ENCODE data around the gene RPTOR. TPM values are rescaled to one million over a fixed set of nuclear protein-coding genes. Genes with fewer than 3 reads are reported as not detected.

The RPTOR gene
- total RNA-seq, 3 donors from 2014 or later (not counting 1 experiment from before 2014, with no cell fraction given), result 49.2 to 63.6 (median 55.4) TPM

DNA sequence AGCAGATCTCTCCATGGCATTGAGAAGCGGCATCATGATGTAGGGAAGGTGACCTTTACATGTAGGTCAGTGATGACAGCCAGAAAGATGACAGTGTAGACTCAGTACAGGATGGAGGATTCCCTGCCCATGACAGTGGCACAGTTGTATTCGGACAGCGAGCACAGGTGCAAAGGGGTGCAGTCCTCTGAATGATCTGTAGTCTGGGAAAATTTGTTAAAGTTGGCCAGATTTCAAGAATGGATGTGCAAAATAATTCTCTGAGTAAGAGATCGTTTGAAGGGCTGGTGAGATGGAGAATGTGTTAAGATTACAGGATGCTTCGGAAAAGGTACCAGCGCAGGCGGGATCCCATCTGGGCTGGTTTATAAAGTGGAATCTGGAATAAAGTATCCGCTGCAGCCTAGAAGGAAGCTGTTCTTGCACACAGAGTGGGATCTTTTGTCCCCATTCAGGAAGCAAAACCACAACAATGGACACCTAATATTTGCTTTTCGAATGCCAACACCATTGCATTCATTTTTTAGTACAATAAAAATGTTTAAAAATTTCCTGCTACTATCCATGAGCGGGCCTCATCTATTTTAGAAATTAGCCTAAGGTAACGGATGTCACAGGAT is 101.2 kb downstream of the RPTOR start:
- Mint-ChIP-seq H3K27me3 (ENCODE audit: low read depth in 2 of 2) (no peaks in the 10 kb centered on the region), H3K27ac (no peak overlapping the region), H3K4me3 (no peak overlapping the region), H3K36me3 (no peaks in the 10 kb centered on the region), H3K9me3 (no peaks in the 10 kb centered on the region), H3K4me1 (peaks cover 28 to 32% of the 10 kb centered on the region in 2 donors)
- ATAC-seq (no peak), DNase-seq (no peak)
- Histone ChIP-seq H3K9me3 (ENCODE audit: control insufficient read depth, insufficient read depth, low read length) (no peaks in the 10 kb centered on the region), H3K4me3 (ENCODE audit: low read length) (no peak overlapping the region), H3K36me3 (ENCODE audit: control insufficient read depth, insufficient read depth, low read length) (no peaks in the 10 kb centered on the region), H3K27me3 (ENCODE audit: control insufficient read depth, insufficient read depth, low read length) (no peaks in the 10 kb centered on the region), H3K27ac (ENCODE audit: low read length) (no peak overlapping the region), H3K4me1 (ENCODE audit: control insufficient read depth, insufficient read depth, low read length) (peaks cover 12% of the 10 kb centered on the region)
- intact Hi-C loops (cut with micrococcal nuclease), result no loop called here
- TF ChIP-seq, protein P1, sequence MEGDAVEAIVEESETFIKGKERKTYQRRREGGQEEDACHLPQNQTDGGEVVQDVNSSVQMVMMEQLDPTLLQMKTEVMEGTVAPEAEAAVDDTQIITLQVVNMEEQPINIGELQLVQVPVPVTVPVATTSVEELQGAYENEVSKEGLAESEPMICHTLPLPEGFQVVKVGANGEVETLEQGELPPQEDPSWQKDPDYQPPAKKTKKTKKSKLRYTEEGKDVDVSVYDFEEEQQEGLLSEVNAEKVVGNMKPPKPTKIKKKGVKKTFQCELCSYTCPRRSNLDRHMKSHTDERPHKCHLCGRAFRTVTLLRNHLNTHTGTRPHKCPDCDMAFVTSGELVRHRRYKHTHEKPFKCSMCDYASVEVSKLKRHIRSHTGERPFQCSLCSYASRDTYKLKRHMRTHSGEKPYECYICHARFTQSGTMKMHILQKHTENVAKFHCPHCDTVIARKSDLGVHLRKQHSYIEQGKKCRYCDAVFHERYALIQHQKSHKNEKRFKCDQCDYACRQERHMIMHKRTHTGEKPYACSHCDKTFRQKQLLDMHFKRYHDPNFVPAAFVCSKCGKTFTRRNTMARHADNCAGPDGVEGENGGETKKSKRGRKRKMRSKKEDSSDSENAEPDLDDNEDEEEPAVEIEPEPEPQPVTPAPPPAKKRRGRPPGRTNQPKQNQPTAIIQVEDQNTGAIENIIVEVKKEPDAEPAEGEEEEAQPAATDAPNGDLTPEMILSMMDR (IDR thresholded peaks at IDR 0.05), result no peak
- WGBS (ENCODE audit: insufficient coverage), result 97% methylated on average over 11 of the region's 11 CpGs

DNA sequence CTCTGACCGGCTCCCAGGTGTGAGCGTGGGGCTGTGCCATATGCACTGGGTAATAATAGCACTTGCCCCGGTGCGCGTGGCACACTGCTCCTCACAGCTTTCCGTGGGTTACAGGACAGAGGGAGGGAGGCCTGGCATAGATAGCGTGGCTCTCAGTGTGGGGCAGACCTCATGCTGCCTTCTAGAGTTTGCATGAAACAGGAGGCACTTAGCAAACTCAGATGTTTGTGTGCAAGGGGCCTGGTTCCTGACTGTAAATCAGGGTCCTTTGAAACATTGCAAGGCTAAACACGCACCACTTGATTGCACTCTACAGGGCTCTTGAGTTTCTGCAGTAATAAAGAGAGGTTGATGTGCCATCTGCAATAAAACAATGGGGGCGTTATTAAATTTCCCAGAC is 101.7 kb downstream of the RPTOR start:
- Mint-ChIP-seq H3K4me1 (peaks cover 28 to 36% of the 10 kb centered on the region in 2 donors), H3K27ac (no peak overlapping the region), H3K4me3 (no peak overlapping the region), H3K27me3 (ENCODE audit: low read depth in 2 of 2) (no peaks in the 10 kb centered on the region), H3K36me3 (no peaks in the 10 kb centered on the region), H3K9me3 (no peaks in the 10 kb centered on the region)
- Histone ChIP-seq H3K4me1 (ENCODE audit: control insufficient read depth, insufficient read depth, low read length) (peaks cover 12% of the 10 kb centered on the region), H3K27me3 (ENCODE audit: control insufficient read depth, insufficient read depth, low read length) (no peaks in the 10 kb centered on the region), H3K4me3 (ENCODE audit: low read length) (no peak overlapping the region), H3K36me3 (ENCODE audit: control insufficient read depth, insufficient read depth, low read length) (no peaks in the 10 kb centered on the region), H3K27ac (ENCODE audit: low read length) (no peak overlapping the region), H3K9me3 (ENCODE audit: control insufficient read depth, insufficient read depth, low read length) (no peaks in the 10 kb centered on the region)
- DNase-seq (no peak), ATAC-seq (no peak)
- WGBS (ENCODE audit: insufficient coverage), result 96% methylated on average over 9 of the region's 9 CpGs
- intact Hi-C loops (cut with micrococcal nuclease), result no loop called here
- TF ChIP-seq, protein P1 (IDR thresholded peaks at IDR 0.05), result no peak

DNA sequence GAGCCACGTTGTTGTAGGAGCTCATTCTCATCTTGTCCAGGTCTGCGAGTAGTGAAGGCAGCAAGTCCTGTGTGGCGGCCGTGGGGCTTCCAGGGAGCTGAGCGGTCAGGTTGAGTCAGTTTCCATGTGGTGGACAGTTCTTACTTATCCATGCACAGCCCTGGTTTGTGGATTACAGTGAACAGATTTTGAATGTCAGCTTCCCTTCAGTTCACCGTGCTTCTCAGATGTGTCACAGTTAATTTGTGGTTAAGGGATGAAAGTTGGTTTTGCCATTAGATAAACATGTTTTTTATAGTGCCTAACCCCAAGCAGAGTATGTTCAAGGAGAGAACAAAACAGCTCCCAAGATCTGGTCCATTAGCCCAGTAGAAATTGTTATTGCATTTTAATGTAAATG is 103.1 kb downstream of the RPTOR start:
- ATAC-seq (no peak), DNase-seq (no peak)
- Mint-ChIP-seq H3K4me1 (peaks cover 33 to 43% of the 10 kb centered on the region in 2 donors), H3K9me3 (no peaks in the 10 kb centered on the region), H3K4me3 (no peak overlapping the region), H3K36me3 (no peaks in the 10 kb centered on the region), H3K27me3 (ENCODE audit: low read depth in 2 of 2) (no peaks in the 10 kb centered on the region), H3K27ac (no peak overlapping the region)
- Histone ChIP-seq H3K27me3 (ENCODE audit: control insufficient read depth, insufficient read depth, low read length) (no peaks in the 10 kb centered on the region), H3K4me3 (ENCODE audit: low read length) (no peak overlapping the region), H3K27ac (ENCODE audit: low read length) (no peak overlapping the region), H3K36me3 (ENCODE audit: control insufficient read depth, insufficient read depth, low read length) (no peaks in the 10 kb centered on the region), H3K4me1 (ENCODE audit: control insufficient read depth, insufficient read depth, low read length) (peaks cover 12% of the 10 kb centered on the region), H3K9me3 (ENCODE audit: control insufficient read depth, insufficient read depth, low read length) (no peaks in the 10 kb centered on the region)
- TF ChIP-seq, protein P1 (IDR thresholded peaks at IDR 0.05), result no peak
- 66% methylated on average over 6 of the region's 6 CpGs for WGBS (ENCODE audit: insufficient coverage)
- intact Hi-C loops (cut with micrococcal nuclease), result no loop called here

DNA sequence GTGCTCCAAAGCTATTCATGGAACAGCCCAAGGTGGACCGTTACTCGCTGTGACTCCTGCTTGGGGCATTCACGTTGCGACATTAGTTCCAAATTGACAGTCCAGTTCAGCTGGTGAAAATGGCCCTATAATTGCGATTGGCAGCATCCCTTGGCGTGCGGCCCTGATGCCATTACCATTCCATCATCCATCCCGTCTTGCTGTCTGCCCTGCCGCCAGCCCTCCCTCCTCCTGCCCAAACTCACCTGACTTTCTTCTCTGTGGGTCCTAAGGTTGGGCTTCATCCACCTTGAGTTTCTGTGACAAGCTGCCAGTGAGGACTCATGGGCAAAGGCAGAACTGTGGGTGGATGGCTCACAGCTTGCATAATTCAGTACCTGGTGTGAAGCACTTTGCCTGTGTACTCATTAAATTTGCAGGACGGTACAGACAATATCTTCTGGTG is 104.6 kb downstream of the RPTOR start:
- intact Hi-C loops (cut with micrococcal nuclease), result no loop called here
- no peak overlapping the region for H3K4me3 Mint-ChIP-seq
- Histone ChIP-seq H3K9me3 (ENCODE audit: control insufficient read depth, insufficient read depth, low read length) (no peaks in the 10 kb centered on the region), H3K27ac (ENCODE audit: low read length) (no peak overlapping the region), H3K27me3 (ENCODE audit: control insufficient read depth, insufficient read depth, low read length) (no peaks in the 10 kb centered on the region), H3K4me1 (ENCODE audit: control insufficient read depth, insufficient read depth, low read length) (peaks cover 12% of the 10 kb centered on the region), H3K4me3 (ENCODE audit: low read length) (no peak overlapping the region), H3K36me3 (ENCODE audit: control insufficient read depth, insufficient read depth, low read length) (no peaks in the 10 kb centered on the region)
- no peaks in the 10 kb centered on the region for H3K36me3 Mint-ChIP-seq
- no peak for ATAC-seq
- H3K27me3 Mint-ChIP-seq (ENCODE audit: low read depth in 2 of 2), result no peaks in the 10 kb centered on the region
- DNase-seq, result no peak
- H3K9me3 Mint-ChIP-seq, result no peaks in the 10 kb centered on the region
- WGBS (ENCODE audit: insufficient coverage), result 97% methylated on average over 10 of the region's 10 CpGs
- TF ChIP-seq, protein P1 (IDR thresholded peaks at IDR 0.05), result no peak
- peak overlapping the region in 1 of 2 donors; percentile 29 for H3K27ac Mint-ChIP-seq
- H3K4me1 Mint-ChIP-seq, result peaks cover 38 to 52% of the 10 kb centered on the region in 2 donors
